Fibroblast of pulmonary artery (primary cell): ENCODE data around the gene POLE.

ENCODE experiments used
- DNase-seq: peaks from one replicate; pipeline ENCODE4 v3.0.0-alpha.2; 2010; ENCODE audit warnings: low read depth
- H3K4me3 ChIP-seq: replicated peaks from 2 replicates; pipeline ENCODE4 v1.5.1; 2011; ENCODE audit warnings: low read depth, mild to moderate bottlenecking, control low read depth, low read length, moderate library complexity
- CTCF ChIP-seq: IDR thresholded peaks from 2 replicates; pipeline ENCODE4 v1.5.1; 2011; ENCODE audit warnings: mild to moderate bottlenecking, control low read depth, low read length, inconsistent platforms; ENCODE audit errors: missing control alignments

POLE gene

GRCh38 chr12:132723764-132724140, 36.6 kb upstream of the POLE start:
- DNase-seq = peak; percentile 42
- no peak overlapping the region for H3K4me3 ChIP-seq
- no peak for TF ChIP-seq CTCF

GRCh38 chr12:132723015-132723763, 36.0 kb upstream of the POLE start:
- peak; percentile 13 for DNase-seq
- TF ChIP-seq CTCF = no peak
- H3K4me3 ChIP-seq = no peak overlapping the region

- TF ChIP-seq CTCF = no peak
- no peak overlapping the region for H3K4me3 ChIP-seq
- DNase-seq = no peak
These were observed 33.6 kb upstream of the POLE start for GRCh38 chr12:132720606-132721345.

GRCh38 chr12:132719954-132720324, 32.8 kb upstream of the POLE start:
- TF ChIP-seq CTCF = no peak
- DNase-seq = no peak
- H3K4me3 ChIP-seq = no peak overlapping the region

- H3K4me3 ChIP-seq = no peak overlapping the region
- no peak for DNase-seq
- TF ChIP-seq CTCF = no peak
These were observed 32.2 kb upstream of the POLE start for GRCh38 chr12:132719141-132719953.

- no peak for DNase-seq
- H3K4me3 ChIP-seq = no peak overlapping the region
- no peak for TF ChIP-seq CTCF
These were observed 31.5 kb upstream of the POLE start for GRCh38 chr12:132718644-132719043.
